ENCODE results near the gene NDUFB8. TPM values are rescaled to one million over a fixed set of nuclear protein-coding genes. Genes with fewer than 3 reads are reported as not detected.

The NDUFB8 gene
- total and polyA plus RNA-seq, 3 experiments from 2014 or later: 242 to 488 (median 246) TPM

GRCh38 chr10:100477970-100478369 is 51.7 kb downstream of the NDUFB8 start:
- peaks cover 7% of the 10 kb centered on the region for H3K27me3 ChIP-seq (ENCODE audit: insufficient read depth, low read length, poor library complexity, severe bottlenecking)
- H3K4me1 ChIP-seq (ENCODE audit: insufficient read depth, low read length): no peaks in the 10 kb centered on the region
- no peaks in the 10 kb centered on the region for H3K36me3 ChIP-seq (ENCODE audit: insufficient read depth, low read length)
- CTCF ChIA-PET: interaction anchor here (1.3 kb wide), 1 partner anchor 10 kb away, joined by 3 read pairs; no protein-coding TSS in a partner anchor
- Mint-ChIP-seq H3K4me3 (no peak overlapping the region), H3K36me3 (no peaks in the 10 kb centered on the region), H3K27me3 (peaks cover 12 to 34% of the 10 kb centered on the region in 2 donors), H3K4me1 (peaks cover 6 to 12% (median 8%) of the 10 kb centered on the region in 3 donors), H3K27ac (no peak overlapping the region), H3K9me3 (no peaks in the 10 kb centered on the region)
- POLR2A ChIA-PET: no interaction called here
- no peak overlapping the region for H3K27ac ChIP-seq (ENCODE audit: low read depth, low read length)
- no peak overlapping the region for H3K4me3 ChIP-seq (ENCODE audit: low read length)
- H3K9me3 ChIP-seq (ENCODE audit: low read length): no peaks in the 10 kb centered on the region
- no peak for DNase-seq

Other genes with a start within 250 kb of the NDUFB8 start
- 10 to 100 TPM; 69.7 to 73.2 TPM for gene BLOC1S2, start 243.2 kb downstream of the NDUFB8 start, total RNA-seq
- 74.6 TPM for gene BLOC1S2, start 243.2 kb downstream of the NDUFB8 start, polyA plus RNA-seq
- not detected for gene PKD2L1, start 199.6 kb downstream of the NDUFB8 start, total RNA-seq
- gene PKD2L1, start 199.6 kb downstream of the NDUFB8 start, polyA plus RNA-seq: not detected
- 10 to 100 TPM; 43.9 to 45.3 TPM for gene SCD, start 182.6 kb downstream of the NDUFB8 start, total RNA-seq
- gene SCD, start 182.6 kb downstream of the NDUFB8 start, polyA plus RNA-seq: 5.1 TPM
- not detected for gene WNT8B, start 66.9 kb downstream of the NDUFB8 start, total RNA-seq
- not detected for gene WNT8B, start 66.9 kb downstream of the NDUFB8 start, polyA plus RNA-seq
- gene SEC31B, start 10.0 kb downstream of the NDUFB8 start, total RNA-seq: 10 to 100 TPM; 15.4 to 15.8 TPM
- gene SEC31B, start 10.0 kb downstream of the NDUFB8 start, polyA plus RNA-seq: 2.3 TPM
- 10 to 100 TPM; 48.6 to 52.8 TPM for gene HIF1AN, start 6.1 kb upstream of the NDUFB8 start, total RNA-seq
- gene HIF1AN, start 6.1 kb upstream of the NDUFB8 start, polyA plus RNA-seq: 29.7 TPM
- under 1 TPM in 1 of 2 experiments, not detected in 1; 0.04 TPM for gene PAX2, start 215.7 kb upstream of the NDUFB8 start, total RNA-seq
- not detected for gene PAX2, start 215.7 kb upstream of the NDUFB8 start, polyA plus RNA-seq

Data from CD8-positive, alpha-beta memory T cell (primary cell).